Left ventricle myocardium inferior (tissue), 1 donor: ENCODE measurements around the gene SUN5. TPM values are rescaled to one million over a fixed set of nuclear protein-coding genes. Genes with fewer than 3 reads are reported as not detected.

ENCODE experiments used
- DNase-seq: peaks from one replicate; pipeline ENCODE4 v3.0.0-alpha.2; 2020
- H3K27ac ChIP-seq: fragments of 200-600 bp; replicated peaks from 2 replicates; pipeline ENCODE4 v1.8.0; 2021
- H3K27me3 ChIP-seq: fragments of 200-600 bp; 2 replicates; pipeline ENCODE4 v1.8.0; 2021; ENCODE audit warnings: low read depth
- H3K36me3 ChIP-seq: fragments of 200-600 bp; 2 replicates; pipeline ENCODE4 v1.8.0; 2021
- H3K4me1 ChIP-seq: fragments of 200-600 bp; 2 replicates; pipeline ENCODE4 v1.8.0; 2021
- H3K4me3 ChIP-seq: fragments of 200-600 bp; 2 replicates; pipeline ENCODE4 v1.8.0; 2021; ENCODE audit warnings: mild to moderate bottlenecking, moderate library complexity
- H3K9me3 ChIP-seq: fragments of 200-600 bp; replicated peaks from 2 replicates; pipeline ENCODE4 v1.8.0; 2021
- CTCF ChIP-seq: fragments of 200-600 bp; IDR thresholded peaks from 2 replicates; pipeline ENCODE4 v1.8.0; 2021; ENCODE audit warnings: antibody characterized with exemption, mild to moderate bottlenecking, borderline replicate concordance
- intact Hi-C: fragments of 100-400 bp; cut with micrococcal nuclease; formaldehyde crosslinking; loops from one replicate; pipeline ENCODE4 v1.11.0; 2022
- total RNA-seq: library from RNA; stranded (reverse); fragmentation: NEBNext Ultra II Directional; extraction: Animal tissue kit (Norgen Biotek cat#: 25700); gene quantifications from one replicate; pipeline ENCODE4 v1.2.1, GENCODE V29; 2021
- donor health status: DM: no; HTN: yes; CAD: no; lungs with severe emphysema.

The SUN5 gene
- total RNA-seq, 1 donor from 2014 or later = not detected

- Histone ChIP-seq H3K36me3 (no peaks in the 10 kb centered on the region), H3K27me3 (peaks cover 4% of the 10 kb centered on the region), H3K9me3 (peaks cover 5% of the 10 kb centered on the region), H3K4me3 (no peak overlapping the region), H3K4me1 (no peaks in the 10 kb centered on the region), H3K27ac (no peak overlapping the region)
- TF ChIP-seq CTCF = no peak
- DNase-seq = no peak
- intact Hi-C loops = no loop called here
Measured at GRCh38 chr20:33034901-33035492, 30.8 kb upstream of the SUN5 start.

- no peak overlapping the region for H3K4me3 ChIP-seq
- H3K36me3 ChIP-seq = no peaks in the 10 kb centered on the region
- intact Hi-C loops = no loop called here
- DNase-seq = no peak
- TF ChIP-seq CTCF = no peak
- no peak overlapping the region for H3K27ac ChIP-seq
- H3K27me3 ChIP-seq = peaks cover 7% of the 10 kb centered on the region
- H3K4me1 ChIP-seq = no peaks in the 10 kb centered on the region
- H3K9me3 ChIP-seq = peaks cover 5% of the 10 kb centered on the region
Measured at GRCh38 chr20:33034115-33034514, 29.9 kb upstream of the SUN5 start.

- no peak for DNase-seq
- Histone ChIP-seq H3K27ac (no peak overlapping the region), H3K4me3 (no peak overlapping the region), H3K27me3 (peaks cover 14% of the 10 kb centered on the region), H3K4me1 (no peaks in the 10 kb centered on the region), H3K9me3 (peaks cover 5% of the 10 kb centered on the region), H3K36me3 (no peaks in the 10 kb centered on the region)
- no peak for TF ChIP-seq CTCF
- intact Hi-C loops = no loop called here
Measured at GRCh38 chr20:33033381-33033780, 29.1 kb upstream of the SUN5 start.

GRCh38 chr20:33032555-33032954 lies 28.3 kb upstream of the SUN5 start:
- Histone ChIP-seq H3K27me3 (peaks cover 23% of the 10 kb centered on the region), H3K4me1 (no peaks in the 10 kb centered on the region), H3K9me3 (peaks cover 5% of the 10 kb centered on the region), H3K4me3 (no peak overlapping the region), H3K36me3 (no peaks in the 10 kb centered on the region), H3K27ac (no peak overlapping the region)
- no peak for DNase-seq
- TF ChIP-seq CTCF = no peak
- intact Hi-C loops = no loop called here

GRCh38 chr20:33031531-33031930 lies 27.3 kb upstream of the SUN5 start, which contains the start of gene BPIFB6:
BPIFB6 (plus strand) TSS chr20:33031648; CDS start chr20:33031648, 0 bp downstream.
- no peak for TF ChIP-seq CTCF
- Histone ChIP-seq H3K9me3 (peaks cover 5% of the 10 kb centered on the region), H3K4me3 (no peak within 1 kb of the TSS), H3K4me1 (no peaks in the 10 kb centered on the region), H3K27ac (no peak within 1 kb of the TSS), H3K27me3 (peaks cover 29% of the 10 kb centered on the region), H3K36me3 (no peaks in the 10 kb centered on the region)
- intact Hi-C loops = no loop called here
- no peak for DNase-seq

GRCh38 chr20:33030569-33030968 lies 26.3 kb upstream of the SUN5 start:
- H3K36me3 ChIP-seq = no peaks in the 10 kb centered on the region
- peaks cover 29% of the 10 kb centered on the region for H3K27me3 ChIP-seq

More at GRCh38 chr20:33030569-33030968, 26.3 kb upstream of the SUN5 start:
- Histone ChIP-seq H3K4me1 (no peaks in the 10 kb centered on the region), H3K27ac (no peak overlapping the region), H3K4me3 (no peak overlapping the region), H3K9me3 (peaks cover 5% of the 10 kb centered on the region)
- no peak for TF ChIP-seq CTCF
- no peak for DNase-seq
- intact Hi-C loops = no loop called here
